Astrocyte (in vitro differentiated cells and primary cell): ENCODE results near the gene KRT77. TPM values are rescaled to one million over a fixed set of nuclear protein-coding genes. Genes with fewer than 3 reads are reported as not detected.

Experiments used
- DNase-seq: peaks from one replicate; pipeline ENCODE4 v3.0.0-alpha.2; 2010; ENCODE audit warnings: low read depth
- FAIRE-seq: peaks from 2 replicates; lab custom pipeline; 2011; peaks lifted over from hg19 to GRCh38; lab: Jason Lieb, UNC
- H2AFZ ChIP-seq: 2 replicates; pipeline ENCODE4 v1.6.0; 2012; ENCODE audit warnings: low read depth, low read length, inconsistent platforms
- H3K27ac ChIP-seq: 2 replicates; pipeline ENCODE4 v1.5.1; 2011; ENCODE audit warnings: low read depth, low read length, inconsistent platforms
- H3K27me3 ChIP-seq: 2 replicates; pipeline ENCODE4 v1.6.0; 2011; ENCODE audit warnings: low read length, inconsistent platforms; ENCODE audit not compliant: insufficient read depth
- H3K36me3 ChIP-seq: 2 replicates; pipeline ENCODE4 v1.5.1; 2011; ENCODE audit warnings: low read length, inconsistent platforms; ENCODE audit not compliant: insufficient read depth
- H3K4me1 ChIP-seq: 2 replicates; pipeline ENCODE4 v1.5.1; 2011; ENCODE audit warnings: low read length, inconsistent platforms; ENCODE audit not compliant: insufficient read depth
- H3K4me2 ChIP-seq: 2 replicates; pipeline ENCODE4 v1.6.0; 2012; ENCODE audit warnings: low read length, inconsistent platforms
- H3K4me3 ChIP-seq: 2 replicates; pipeline ENCODE4 v1.5.1; 2011; ENCODE audit warnings: low read depth, mild to moderate bottlenecking, low read length, inconsistent platforms; ENCODE audit not compliant: insufficient read depth
- H3K79me2 ChIP-seq: 2 replicates; pipeline ENCODE4 v1.6.0; 2012; ENCODE audit warnings: mild to moderate bottlenecking, low read length, inconsistent platforms; ENCODE audit not compliant: insufficient read depth
- H3K9ac ChIP-seq: 2 replicates; pipeline ENCODE4 v1.6.0; 2012; ENCODE audit warnings: mild to moderate bottlenecking, low read length, inconsistent platforms
- H3K9me3 ChIP-seq: 2 replicates; pipeline ENCODE4 v1.5.1; 2012; ENCODE audit warnings: low read depth, mild to moderate bottlenecking, low read length, inconsistent platforms; ENCODE audit not compliant: insufficient read depth
- H4K20me1 ChIP-seq: 2 replicates; pipeline ENCODE4 v1.6.0; 2012; ENCODE audit warnings: low read length, inconsistent platforms; ENCODE audit not compliant: insufficient read depth
- H3K27ac Mint-ChIP-seq: one replicate; pipeline ENCODE4 v1.8.0; 2021; ENCODE audit warnings: mild to moderate bottlenecking, mixed read lengths; ENCODE audit not compliant: unreplicated experiment
- H3K27me3 Mint-ChIP-seq: one replicate; pipeline ENCODE4 v1.8.0; 2021; ENCODE audit warnings: low read depth, mixed read lengths; ENCODE audit not compliant: unreplicated experiment
- H3K36me3 Mint-ChIP-seq: one replicate; pipeline ENCODE4 v1.8.0; 2021; ENCODE audit warnings: low read depth, mixed read lengths; ENCODE audit not compliant: unreplicated experiment
- H3K4me1 Mint-ChIP-seq: one replicate; pipeline ENCODE4 v1.8.0; 2021; ENCODE audit warnings: low read depth, mixed read lengths; ENCODE audit not compliant: unreplicated experiment
- H3K4me3 Mint-ChIP-seq: one replicate; pipeline ENCODE4 v1.8.0; 2021; ENCODE audit warnings: mild to moderate bottlenecking, moderate library complexity, mixed read lengths; ENCODE audit not compliant: unreplicated experiment
- H3K9me3 Mint-ChIP-seq: one replicate; pipeline ENCODE4 v1.8.0; 2021; ENCODE audit warnings: mild to moderate bottlenecking, mixed read lengths; ENCODE audit not compliant: unreplicated experiment
- CTCF ChIP-seq: IDR thresholded peaks from 2 replicates; pipeline ENCODE4 v1.5.1; 2011; ENCODE audit warnings: low read depth, mild to moderate bottlenecking, inconsistent platforms, low read length, moderate library complexity; ENCODE audit not compliant: insufficient read depth
- EZH2 ChIP-seq: IDR thresholded peaks from 2 replicates; pipeline ENCODE4 v1.6.1; 2012; ENCODE audit warnings: mild to moderate bottlenecking, low read length, inconsistent platforms; ENCODE audit not compliant: insufficient read depth
- total RNA-seq: library from RNA; stranded (reverse); gene quantifications from 2 replicates; pipeline ENCODE4 v1.2.1, GENCODE V29; 2021

KRT77 gene
- total RNA-seq, 1 donor from 2014 or later: not detected

- TF ChIP-seq EZH2 (no peak), CTCF (no peak)
- H3K36me3 Mint-ChIP-seq: no peaks in the 10 kb centered on the region
- Histone ChIP-seq H3K36me3 (no peaks in the 10 kb centered on the region), H3K79me2 (no peaks in the 10 kb centered on the region), H3K4me3 (no peak overlapping the region), H2AFZ (no peak overlapping the region), H3K27me3 (peaks cover 20% of the 10 kb centered on the region), H3K9me3 (no peaks in the 10 kb centered on the region), H4K20me1 (no peaks in the 10 kb centered on the region), H3K9ac (no peak overlapping the region), H3K4me2 (no peak overlapping the region), H3K27ac (no peak overlapping the region), H3K4me1 (no peaks in the 10 kb centered on the region)
- DNase-seq (no peak), FAIRE-seq (no peak)
- H3K27ac Mint-ChIP-seq: no peak overlapping the region
- no peaks in the 10 kb centered on the region for H3K9me3 Mint-ChIP-seq
- H3K4me3 Mint-ChIP-seq: no peak overlapping the region
- peaks cover 1% of the 10 kb centered on the region for H3K4me1 Mint-ChIP-seq
- H3K27me3 Mint-ChIP-seq: peaks cover 57% of the 10 kb centered on the region
Observed at GRCh38 chr12:52655251-52655650, 48.1 kb downstream of the KRT77 start.

- Histone ChIP-seq H3K27me3 (peaks cover 20% of the 10 kb centered on the region), H3K4me2 (no peak within 1 kb of the TSS), H4K20me1 (no peaks in the 10 kb centered on the region), H3K9me3 (no peaks in the 10 kb centered on the region), H3K36me3 (no peaks in the 10 kb centered on the region), H2AFZ (no peak within 1 kb of the TSS), H3K79me2 (no peaks in the 10 kb centered on the region), H3K4me1 (no peaks in the 10 kb centered on the region), H3K9ac (no peak within 1 kb of the TSS), H3K4me3 (no peak within 1 kb of the TSS), H3K27ac (no peak within 1 kb of the TSS)
- TF ChIP-seq EZH2 (no peak), CTCF (no peak)
- H3K27me3 Mint-ChIP-seq: peaks cover 49% of the 10 kb centered on the region
- H3K27ac Mint-ChIP-seq: no peak within 1 kb of the TSS
- H3K36me3 Mint-ChIP-seq: no peaks in the 10 kb centered on the region
- no peak within 1 kb of the TSS for H3K4me3 Mint-ChIP-seq
- DNase-seq (no peak), FAIRE-seq (no peak)
- no peaks in the 10 kb centered on the region for H3K9me3 Mint-ChIP-seq
- peaks cover 1% of the 10 kb centered on the region for H3K4me1 Mint-ChIP-seq
Observed at GRCh38 chr12:52651726-52652261, 51.5 kb downstream of the KRT77 start, which contains the start of gene KRT2. Gene KRT2 (minus strand): TSS chr12:52652211. CDS start chr12:52652142, 69 bp downstream.

- Histone ChIP-seq H3K4me2 (no peak overlapping the region), H2AFZ (no peak overlapping the region), H3K36me3 (no peaks in the 10 kb centered on the region), H3K79me2 (no peaks in the 10 kb centered on the region), H3K9ac (no peak overlapping the region), H3K9me3 (no peaks in the 10 kb centered on the region), H4K20me1 (no peaks in the 10 kb centered on the region), H3K4me3 (no peak overlapping the region), H3K27me3 (peaks cover 19% of the 10 kb centered on the region), H3K27ac (no peak overlapping the region), H3K4me1 (no peaks in the 10 kb centered on the region)
- no peak overlapping the region for H3K27ac Mint-ChIP-seq
- no peak for DNase-seq
- no peaks in the 10 kb centered on the region for H3K36me3 Mint-ChIP-seq
- FAIRE-seq: no peak
- no peaks in the 10 kb centered on the region for H3K4me1 Mint-ChIP-seq
- no peak overlapping the region for H3K4me3 Mint-ChIP-seq
- peaks cover 53% of the 10 kb centered on the region for H3K27me3 Mint-ChIP-seq
- H3K9me3 Mint-ChIP-seq: no peaks in the 10 kb centered on the region
- TF ChIP-seq CTCF (no peak), EZH2 (no peak)
Observed at GRCh38 chr12:52650520-52651081, 52.7 kb downstream of the KRT77 start.
